ENCODE results near the gene TTLL11. TPM values are rescaled to one million over a fixed set of nuclear protein-coding genes. Genes with fewer than 3 reads are reported as not detected.

The TTLL11 gene
- total and polyA plus RNA-seq, 2 of the 8 experiments (the other 6 are each of a cell fraction or from before 2014, with no cell fraction given) = 0.56 to 0.80 TPM

GRCh38 chr9:121812159-121812735 is 280.9 kb downstream of the TTLL11 start:
- Histone ChIP-seq H4K91ac (replicated peaks; ENCODE audit: insufficient read length, low read length) (no peak overlapping the region), H4K20me1 (replicated peaks in 1 of 2; ENCODE audit: control insufficient read depth in 1 of 2, insufficient read depth in 2 of 2, low read length in 2 of 2) (peaks cover 0 to 2% of the 10 kb centered on the region in 2 experiments), H3K4me2 (ENCODE audit: insufficient read depth in 1 of 2, low read depth in 2 of 2, low read length in 2 of 2) (no peak overlapping the region), H3K79me1 (ENCODE audit: low read depth, low read length) (peaks cover 3% of the 10 kb centered on the region), H3K9ac (replicated peaks in 1 of 4; ENCODE audit: extremely low read depth in 1 of 4, low read depth in 3 of 4, low read length in 3 of 4) (0 out of 7 replicates have a peak overlapping the region, but pooled peaks of 1 of the 4 experiments have one; percentile 14), H2BK12ac (ENCODE audit: low read depth, low read length) (0 out of 2 replicates have a peak overlapping the region, but pooled peaks have one; percentile 80), H3K79me2 (ENCODE audit: control insufficient read depth in 1 of 2, insufficient read depth in 2 of 2, low read length in 2 of 2) (no peaks in the 10 kb centered on the region), H3K23me2 (ENCODE audit: low read depth, low read length) (peaks cover 1% of the 10 kb centered on the region; the same call in 1 of the 2 replicates), H3K4me1 (replicated peaks in 1 of 4; ENCODE audit: control insufficient read depth in 3 of 4, insufficient read depth in 4 of 4, low read length in 3 of 4) (peaks cover 0 to 9% (median 2%) of the 10 kb centered on the region in 4 experiments; a peak in 3 of 7 replicates), H2BK120ac (replicated peaks; ENCODE audit: low read depth, low read length) (no peak overlapping the region), H2BK5ac (ENCODE audit: low read depth, low read length) (no peak overlapping the region), H3K23ac (ENCODE audit: insufficient read length) (no peak overlapping the region), H3K18ac (ENCODE audit: extremely low read depth, low read length) (0 out of 2 replicates have a peak overlapping the region, but pooled peaks have one; percentile 48), H3K4me3 (ENCODE audit: extremely low read depth in 1 of 4, insufficient read depth in 2 of 4, low read depth in 3 of 4, low read length in 4 of 4) (no peak overlapping the region), H2AFZ (ENCODE audit: low read length) (no peak overlapping the region), H3K14ac (ENCODE audit: insufficient read length) (no peak overlapping the region), H4K8ac (ENCODE audit: extremely low read depth, insufficient read depth, low read length) (peak overlapping the region; percentile 69; the same call in 1 of the 2 replicates), H3K56ac (replicated peaks; ENCODE audit: insufficient read length, low read depth, low read length) (no peak overlapping the region), H4K5ac (ENCODE audit: insufficient read length, low read depth, low read length) (no peak overlapping the region), H3K27me3 (replicated peaks in 1 of 4; ENCODE audit: control insufficient read depth in 3 of 4, extremely low read depth in 1 of 4, insufficient read depth in 3 of 4, low read length in 3 of 4) (no peaks in the 10 kb centered on the region), H2BK20ac (ENCODE audit: low read length) (0 out of 2 replicates have a peak overlapping the region, but pooled peaks have one; percentile 2), H3K4ac (replicated peaks; ENCODE audit: insufficient read length, low read depth, low read length) (no peak overlapping the region), H3K9me3 (ENCODE audit: insufficient read depth in 2 of 2, low read depth in 1 of 2, low read length in 1 of 2) (no peaks in the 10 kb centered on the region), H3K27ac (ENCODE audit: low read depth, low read length) (no peak overlapping the region), H2BK15ac (ENCODE audit: low read length) (no peak overlapping the region; the same call in 1 of the 2 replicates), H2AK5ac (ENCODE audit: low read depth, low read length) (no peak overlapping the region), H3K36me3 (ENCODE audit: control insufficient read depth in 2 of 4, insufficient read depth in 4 of 4, low read length in 3 of 4) (no peaks in the 10 kb centered on the region)
- CTCF ChIA-PET (ENCODE audit: partially characterized antibody) = interaction anchor here (1.1 to 1.7 kb wide), 6 partner anchors 9 to 112 kb away, joined by 3 to 7 read pairs (median 3); no protein-coding TSS in a partner anchor
- POLR2A ChIA-PET (ENCODE audit: partially characterized antibody) = no interaction called here
- FAIRE-seq (no peak), DNase-seq (ENCODE audit: low read depth in 1 of 2, low spot score in 2 of 2) (no peak)
- 87% methylated on average over 12 of the region's 12 CpGs; no CpG with 5 or more reads in 1 of the 2 experiments for WGBS, 2 experiments (ENCODE audit: extremely low coverage in 1 of 2, insufficient coverage in 1 of 2, insufficient read length in 1 of 2, insufficient replicate concordance in 2 of 2, low coverage in 1 of 2, low lambda C conversion rate in 2 of 2, missing lambda C conversion rate in 1 of 2)
- TF ChIP-seq RBBP5 (IDR thresholded peaks at IDR 0.05; ENCODE audit: borderline replicate concordance, low read depth, low read length) = no peak
- TF ChIP-seq USF2 (IDR thresholded peaks at IDR 0.05; ENCODE audit: low read length) = no peak
- no peak for TF ChIP-seq RNF2 (IDR thresholded peaks at IDR 0.05; ENCODE audit: borderline replicate concordance, low read depth, low read length, missing control alignments, poor library complexity, severe bottlenecking)

Measured in H1 (cell line).